Left renal cortex interstitium (tissue), 4 donors: Measurements from ENCODE around the gene ZNF740. TPM values are rescaled to one million over a fixed set of nuclear protein-coding genes. Genes with fewer than 3 reads are reported as not detected.
A peak's percentile ranks its signal among the peaks of the same experiment; 100 is the strongest.
"Not testable (repeated sequence)": the region's sequence is repeated elsewhere in the genome, so short reads cannot be mapped to it uniquely, and the experiment has no call there.

Source experiments
- DNase-seq, 4 donors: peaks; one replicate each; pipeline ENCODE4 v3.0.0-alpha.2; 2013; ENCODE audit warnings: low read depth in 4 of 4, low spot score in 2 of 4, missing footprints in 1 of 4
- polyA plus RNA-seq, 4 donors: library from polyadenylated mRNA; unstranded; fragments of 120-200 nt; gene quantifications; one replicate each; pipeline ENCODE4 v1.2.1, GENCODE V29; 2013; ENCODE audit not compliant: insufficient read length in 4 of 4

The ZNF740 gene
- 10 to 100 TPM; 64.1 to 80.8 (median 67.7) TPM for polyA plus RNA-seq

- peak; percentile 84 to 95 (median 92) for DNase-seq
Measured at GRCh38 chr12:53180220-53180930, at the start of gene ZNF740, which contains the start of gene CSAD. ZNF740 (plus strand) TSS chr12:53180722; CDS start chr12:53181984, 1,262 bp downstream. CSAD (minus strand) TSS chr12:53180925; CDS start chr12:53173470, 7,455 bp downstream.

GRCh38 chr12:53131844-53132243 lies 48.7 kb upstream of the ZNF740 start:
- no peak for DNase-seq

- no peak for DNase-seq
Measured at GRCh38 chr12:53133722-53134121, 46.8 kb upstream of the ZNF740 start.

GRCh38 chr12:53143355-53143754 lies 37.2 kb upstream of the ZNF740 start:
- no peak for DNase-seq

- DNase-seq: no peak
Measured at GRCh38 chr12:53145383-53146260, 34.9 kb upstream of the ZNF740 start.

- DNase-seq: no peak
Measured at GRCh38 chr12:53147181-53147580, 33.3 kb upstream of the ZNF740 start.

GRCh38 chr12:53147653-53148052 lies 32.9 kb upstream of the ZNF740 start:
- no peak for DNase-seq

- no peak for DNase-seq
Measured at GRCh38 chr12:53151039-53151438, 29.5 kb upstream of the ZNF740 start.

- DNase-seq: no peak
Measured at GRCh38 chr12:53152390-53152789, 28.1 kb upstream of the ZNF740 start.

- DNase-seq: peak in 3 of 4 donors; percentile 39 to 54 (median 49)
Measured at GRCh38 chr12:53159195-53159839, 21.2 kb upstream of the ZNF740 start.

GRCh38 chr12:53160000-53160399 lies 20.5 kb upstream of the ZNF740 start:
- DNase-seq: no peak

- no peak for DNase-seq
Measured at GRCh38 chr12:53160673-53161072, 19.8 kb upstream of the ZNF740 start.

GRCh38 chr12:53161119-53161911 lies 19.2 kb upstream of the ZNF740 start:
- DNase-seq: no peak

- not testable (repeated sequence) for DNase-seq
Measured at GRCh38 chr12:53163008-53163407, 17.5 kb upstream of the ZNF740 start.

- DNase-seq: no peak
Measured at GRCh38 chr12:53166837-53167236, 13.7 kb upstream of the ZNF740 start.

GRCh38 chr12:53169644-53170043 lies 10.9 kb upstream of the ZNF740 start:
- DNase-seq: no peak

- no peak for DNase-seq
Measured at GRCh38 chr12:53170215-53170614, 10.3 kb upstream of the ZNF740 start.

- DNase-seq: no peak
Measured at GRCh38 chr12:53170876-53171724, 9.4 kb upstream of the ZNF740 start.

GRCh38 chr12:53171725-53172329 lies 8.7 kb upstream of the ZNF740 start:
- DNase-seq: no peak
